ENCODE results near the gene ASB7.

DNA sequence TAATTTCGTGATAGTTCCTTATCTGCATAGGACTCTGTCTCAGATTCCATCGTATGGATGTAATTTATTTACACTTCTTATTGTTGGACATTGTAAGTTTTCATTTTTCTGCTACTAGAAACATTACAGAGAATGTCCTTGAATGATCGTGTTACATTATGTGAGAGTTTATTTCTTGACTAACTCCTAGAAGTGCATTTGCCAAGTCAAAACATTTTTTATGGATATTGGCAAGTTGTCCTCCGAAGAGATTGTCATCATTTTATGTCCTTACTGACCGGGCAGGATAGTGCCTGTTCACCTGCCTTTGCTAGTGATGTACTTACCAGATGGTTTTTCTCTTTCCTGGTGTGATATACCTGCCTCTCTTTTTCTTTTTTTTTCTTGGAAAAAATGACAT lies 13.4 kb downstream of the ASB7 start:
- TF ChIP-seq CTCF (IDR thresholded peaks at IDR 0.05), result no peak
- TF ChIP-seq POLR2A (IDR thresholded peaks at IDR 0.05), result no peak
- TF ChIP-seq EP300 (IDR thresholded peaks at IDR 0.05; ENCODE audit: low read depth), result no peak

Data from transverse colon (tissue), 3 donors.